Measurements from ENCODE around the gene RNASEH2A. TPM values are rescaled to one million over a fixed set of nuclear protein-coding genes. Genes with fewer than 3 reads are reported as not detected.

RNASEH2A gene
- total RNA-seq, 1 experiment from 2014 or later, result 16.7 TPM

GRCh38 chr19:12778017-12778904, 28.1 kb upstream of the RNASEH2A start:
- POLR2A ChIA-PET, result interaction anchor here (0.6 to 10.1 kb wide), 11 partner anchors 9 to 168 kb away, joined by 3 to 410 read pairs (median 3); partner anchors contain the start of genes FBXW9, JUNB, THSD8 and ZNF490
- Mint-ChIP-seq H3K27ac (ENCODE audit: low read depth, unreplicated experiment) (peak overlapping the region; percentile 81), H3K4me1 (ENCODE audit: insufficient read depth, unreplicated experiment) (peaks cover 13% of the 10 kb centered on the region), H3K9me3 (ENCODE audit: unreplicated experiment) (no peaks in the 10 kb centered on the region), H3K4me3 (ENCODE audit: unreplicated experiment) (peak overlapping the region; percentile 79), H3K36me3 (ENCODE audit: insufficient read depth, unreplicated experiment) (peaks cover 7% of the 10 kb centered on the region), H3K27me3 (ENCODE audit: insufficient read depth, unreplicated experiment) (no peaks in the 10 kb centered on the region)
- CTCF ChIA-PET, result interaction anchor here (0.7 to 8.4 kb wide), 10 partner anchors 10 to 1406 kb away, joined by 3 to 278 read pairs (median 4); partner anchors contain the start of gene JUNB
- intact Hi-C loops (cut with micrococcal nuclease), result loop anchor here (1.0 to 5.0 kb wide), 2 partner anchors 12 to 69 kb away; no protein-coding TSS in a partner anchor
- TF ChIP-seq CTCF (IDR thresholded peaks at IDR 0.05; ENCODE audit: unreplicated experiment), result no peak
- peak; percentile 80 for DNase-seq (ENCODE audit: unreplicated experiment)
- BruUV-seq (replicated peaks), result no TSS peak

- no peaks in the 10 kb centered on the region for H3K9me3 Mint-ChIP-seq (ENCODE audit: unreplicated experiment)
- intact Hi-C loops (cut with micrococcal nuclease), result loop anchor here (1.0 to 5.0 kb wide), 2 partner anchors 11 to 68 kb away; no protein-coding TSS in a partner anchor
- H3K36me3 Mint-ChIP-seq (ENCODE audit: insufficient read depth, unreplicated experiment), result peaks cover 7% of the 10 kb centered on the region
- TSS peak; percentile 74 for BruUV-seq (replicated peaks)
- H3K27me3 Mint-ChIP-seq (ENCODE audit: insufficient read depth, unreplicated experiment), result no peaks in the 10 kb centered on the region
- TF ChIP-seq CTCF (IDR thresholded peaks at IDR 0.05; ENCODE audit: unreplicated experiment), result no peak
- H3K27ac Mint-ChIP-seq (ENCODE audit: low read depth, unreplicated experiment), result peak overlapping the region; percentile 81
- peak overlapping the region; percentile 79 for H3K4me3 Mint-ChIP-seq (ENCODE audit: unreplicated experiment)
- DNase-seq (ENCODE audit: unreplicated experiment), result no peak
- peaks cover 7% of the 10 kb centered on the region for H3K4me1 Mint-ChIP-seq (ENCODE audit: insufficient read depth, unreplicated experiment)
- CTCF ChIA-PET, result interaction anchor here (0.7 to 8.4 kb wide), 7 partner anchors 9 to 1406 kb away, joined by 3 to 278 read pairs (median 8); partner anchors contain the start of gene JUNB
- POLR2A ChIA-PET, result interaction anchor here (0.8 to 10.1 kb wide), 7 partner anchors 9 to 168 kb away, joined by 3 to 410 read pairs (median 3); partner anchors contain the start of genes FBXW9, JUNB, ZNF490 and ZNF791
Observed at GRCh38 chr19:12778905-12779161, 27.6 kb upstream of the RNASEH2A start.

- ChIA-PET POLR2A (interaction anchor here (1.3 to 10.1 kb wide), 6 partner anchors 8 to 83 kb away, joined by 3 to 410 read pairs (median 11); partner anchors contain the start of genes FBXW9 and JUNB), CTCF (interaction anchor here (1.6 to 8.4 kb wide), 4 partner anchors 9 to 68 kb away, joined by 8 to 278 read pairs (median 31); partner anchors contain the start of gene JUNB)
- no TSS peak for BruUV-seq (replicated peaks)
Observed at GRCh38 chr19:12779162-12779993, 27.0 kb upstream of the RNASEH2A start.

More at GRCh38 chr19:12779162-12779993, 27.0 kb upstream of the RNASEH2A start:
- DNase-seq (ENCODE audit: unreplicated experiment), result peak; percentile 51
- no peak for TF ChIP-seq CTCF (IDR thresholded peaks at IDR 0.05; ENCODE audit: unreplicated experiment)
- Mint-ChIP-seq H3K27me3 (ENCODE audit: insufficient read depth, unreplicated experiment) (no peaks in the 10 kb centered on the region), H3K4me3 (ENCODE audit: unreplicated experiment) (peak overlapping the region; percentile 79), H3K36me3 (ENCODE audit: insufficient read depth, unreplicated experiment) (peaks cover 7% of the 10 kb centered on the region), H3K27ac (ENCODE audit: low read depth, unreplicated experiment) (peak overlapping the region; percentile 81), H3K9me3 (ENCODE audit: unreplicated experiment) (no peaks in the 10 kb centered on the region), H3K4me1 (ENCODE audit: insufficient read depth, unreplicated experiment) (peaks cover 5% of the 10 kb centered on the region)
- intact Hi-C loops (cut with micrococcal nuclease), result loop anchor here (5.0 kb wide), 1 partner anchor 68 kb away; no protein-coding TSS in a partner anchor
